HUES64 (cell line): ENCODE measurements around the gene UBE3A.

Experiments
- H3K27ac ChIP-seq: 2 replicates; pipeline ENCODE4 v1.7.0; 2013; ENCODE audit warnings: low read depth, low read length, inconsistent platforms
- H3K27me3 ChIP-seq: 2 replicates; pipeline ENCODE4 v1.6.1; 2013; ENCODE audit warnings: mild to moderate bottlenecking, low read length; ENCODE audit not compliant: insufficient read depth
- H3K36me3 ChIP-seq: 2 replicates; pipeline ENCODE4 v1.6.1; 2013; ENCODE audit warnings: mild to moderate bottlenecking, low read length; ENCODE audit not compliant: insufficient read depth
- H3K4me1 ChIP-seq: 2 replicates; pipeline ENCODE4 v1.6.1; 2013; ENCODE audit warnings: mild to moderate bottlenecking, low read length, moderate library complexity; ENCODE audit not compliant: insufficient read depth
- H3K4me3 ChIP-seq: 2 replicates; pipeline ENCODE4 v1.5.1; 2013; ENCODE audit warnings: mild to moderate bottlenecking, low read length, moderate library complexity
- H3K9ac ChIP-seq: 2 replicates; pipeline ENCODE4 v1.6.1; 2013; ENCODE audit warnings: mild to moderate bottlenecking, low read depth, low read length
- H3K9me3 ChIP-seq: 2 replicates; pipeline ENCODE4 v1.6.1; 2013; ENCODE audit warnings: low read depth, low read length; ENCODE audit not compliant: insufficient read depth
- WGBS: fragments of 150-250, 120-280 bp; methylation state at CpG from one replicate; pipeline ENCODE4 v1.1.7; 2013; ENCODE audit warnings: missing lambda C conversion rate; 5-methylcytosine and 5-hydroxymethylcytosine counted together

Gene UBE3A

GRCh38 chr15:25402342-25402741 is 36.5 kb downstream of the UBE3A start:
- no peak overlapping the region for H3K27ac ChIP-seq
- H3K9ac ChIP-seq, result no peak overlapping the region
- WGBS, result 93% methylated on average over 2 of the region's 2 CpGs
- H3K4me3 ChIP-seq, result no peak overlapping the region
- H3K4me1 ChIP-seq, result peaks cover 19% of the 10 kb centered on the region
- H3K27me3 ChIP-seq, result no peaks in the 10 kb centered on the region
- peaks cover 71% of the 10 kb centered on the region for H3K36me3 ChIP-seq
- no peaks in the 10 kb centered on the region for H3K9me3 ChIP-seq

- Histone ChIP-seq H3K4me3 (no peak overlapping the region), H3K9me3 (no peaks in the 10 kb centered on the region), H3K27ac (no peak overlapping the region), H3K27me3 (no peaks in the 10 kb centered on the region), H3K4me1 (peaks cover 11% of the 10 kb centered on the region), H3K36me3 (peaks cover 76% of the 10 kb centered on the region), H3K9ac (no peak overlapping the region)
These were observed 37.3 kb downstream of the UBE3A start for GRCh38 chr15:25401501-25401900.

GRCh38 chr15:25397100-25397499 is 41.7 kb downstream of the UBE3A start:
- H3K9me3 ChIP-seq, result no peaks in the 10 kb centered on the region
- H3K4me3 ChIP-seq, result no peak overlapping the region
- H3K27me3 ChIP-seq, result no peaks in the 10 kb centered on the region
- H3K36me3 ChIP-seq, result peaks cover 55% of the 10 kb centered on the region
- H3K4me1 ChIP-seq, result peaks cover 6% of the 10 kb centered on the region
- no peak overlapping the region for H3K27ac ChIP-seq
- H3K9ac ChIP-seq, result no peak overlapping the region

- Histone ChIP-seq H3K4me3 (no peak overlapping the region), H3K27me3 (no peaks in the 10 kb centered on the region), H3K36me3 (peaks cover 48% of the 10 kb centered on the region), H3K4me1 (peaks cover 6% of the 10 kb centered on the region; the same call in 1 of the 2 replicates), H3K9me3 (no peaks in the 10 kb centered on the region), H3K9ac (no peak overlapping the region), H3K27ac (no peak overlapping the region)
- 97% methylated on average over 2 of the region's 2 CpGs for WGBS
These were observed 43.9 kb downstream of the UBE3A start for GRCh38 chr15:25394898-25395297.

- Histone ChIP-seq H3K9me3 (no peaks in the 10 kb centered on the region), H3K27ac (no peak overlapping the region), H3K27me3 (no peaks in the 10 kb centered on the region), H3K4me3 (no peak overlapping the region), H3K4me1 (peaks cover 4% of the 10 kb centered on the region; the same call in 1 of the 2 replicates), H3K9ac (no peak overlapping the region), H3K36me3 (peaks cover 37% of the 10 kb centered on the region)
- 97% methylated on average over 3 of the region's 3 CpGs for WGBS
These were observed 46.0 kb downstream of the UBE3A start for GRCh38 chr15:25392806-25393205.

- no peak overlapping the region for H3K4me3 ChIP-seq
- no peaks in the 10 kb centered on the region for H3K9me3 ChIP-seq
- H3K4me1 ChIP-seq, result no peaks in the 10 kb centered on the region
- 91% methylated on average over 4 of the region's 4 CpGs for WGBS
- H3K36me3 ChIP-seq, result peaks cover 40% of the 10 kb centered on the region
- H3K27ac ChIP-seq, result no peak overlapping the region
- H3K9ac ChIP-seq, result no peak overlapping the region
- H3K27me3 ChIP-seq, result no peaks in the 10 kb centered on the region
These were observed 46.7 kb downstream of the UBE3A start for GRCh38 chr15:25391971-25392721.

- peaks cover 8% of the 10 kb centered on the region; the same call in 1 of the 2 replicates for H3K9me3 ChIP-seq
- H3K27ac ChIP-seq, result no peak overlapping the region
- H3K9ac ChIP-seq, result no peak overlapping the region
- no peaks in the 10 kb centered on the region for H3K4me1 ChIP-seq
- peaks cover 46% of the 10 kb centered on the region for H3K36me3 ChIP-seq
- no peak overlapping the region for H3K4me3 ChIP-seq
- no peaks in the 10 kb centered on the region for H3K27me3 ChIP-seq
These were observed 52.8 kb downstream of the UBE3A start for GRCh38 chr15:25385986-25386385.

- Histone ChIP-seq H3K4me3 (no peak overlapping the region), H3K4me1 (no peaks in the 10 kb centered on the region), H3K27ac (no peak overlapping the region), H3K9ac (no peak overlapping the region), H3K27me3 (no peaks in the 10 kb centered on the region), H3K36me3 (peaks cover 54% of the 10 kb centered on the region), H3K9me3 (peaks cover 8% of the 10 kb centered on the region; the same call in 1 of the 2 replicates)
- WGBS, result 100% methylated on average over 1 of the region's 5 CpGs
These were observed 57.2 kb downstream of the UBE3A start for GRCh38 chr15:25381579-25381978.

- Histone ChIP-seq H3K4me1 (no peaks in the 10 kb centered on the region), H3K27me3 (no peaks in the 10 kb centered on the region), H3K4me3 (no peak overlapping the region), H3K36me3 (peaks cover 62% of the 10 kb centered on the region), H3K9ac (no peak overlapping the region), H3K9me3 (no peaks in the 10 kb centered on the region), H3K27ac (no peak overlapping the region)
- WGBS, result 90% methylated on average over 2 of the region's 2 CpGs
These were observed 60.3 kb downstream of the UBE3A start for GRCh38 chr15:25378501-25378901.

GRCh38 chr15:25375557-25375956 is 63.3 kb downstream of the UBE3A start:
- no peaks in the 10 kb centered on the region for H3K27me3 ChIP-seq
- no peak overlapping the region for H3K4me3 ChIP-seq
- H3K36me3 ChIP-seq, result peaks cover 80% of the 10 kb centered on the region
- no peaks in the 10 kb centered on the region for H3K4me1 ChIP-seq
- no peaks in the 10 kb centered on the region for H3K9me3 ChIP-seq
- H3K9ac ChIP-seq, result no peak overlapping the region
- WGBS, result 96% methylated on average over 5 of the region's 5 CpGs
- H3K27ac ChIP-seq, result no peak overlapping the region

GRCh38 chr15:25374143-25374542 is 64.7 kb downstream of the UBE3A start:
- Histone ChIP-seq H3K27me3 (no peaks in the 10 kb centered on the region), H3K9me3 (no peaks in the 10 kb centered on the region), H3K9ac (no peak overlapping the region), H3K36me3 (peaks cover 80% of the 10 kb centered on the region), H3K4me3 (no peak overlapping the region), H3K4me1 (no peaks in the 10 kb centered on the region), H3K27ac (no peak overlapping the region)
- 91% methylated on average over 3 of the region's 3 CpGs for WGBS

GRCh38 chr15:25372298-25372697 is 66.5 kb downstream of the UBE3A start:
- Histone ChIP-seq H3K4me1 (no peaks in the 10 kb centered on the region), H3K27ac (no peak overlapping the region), H3K9ac (no peak overlapping the region), H3K4me3 (no peak overlapping the region), H3K27me3 (no peaks in the 10 kb centered on the region), H3K9me3 (no peaks in the 10 kb centered on the region), H3K36me3 (peaks cover 87% of the 10 kb centered on the region)
- 94% methylated on average over 1 of the region's 1 CpG for WGBS
